ENCODE data around the gene TMEM61.

- TF ChIP-seq CTCF (IDR thresholded peaks at IDR 0.05) (no peak), RAD21 (IDR thresholded peaks at IDR 0.05; ENCODE audit: low read length) (no peak), PBX3 (IDR thresholded peaks at IDR 0.05) (no peak), MAX (IDR thresholded peaks at IDR 0.05; ENCODE audit: low read depth) (no peak), POLR2AphosphoS5 (IDR thresholded peaks at IDR 0.05; ENCODE audit: low read depth, low read length) (no peak), FOXJ3 (CRISPR knock-in tag; IDR thresholded peaks at IDR 0.05) (no peak), IRF3 (IDR thresholded peaks at IDR 0.05; ENCODE audit: low read depth, low read length) (no peak)
Observed at GRCh38 chr1:54972436-54972835, 8.0 kb upstream of the TMEM61 start.

Data from SK-N-SH (cell line).